Motor neuron (in vitro differentiated cells): ENCODE results near the gene NRTN. TPM values are rescaled to one million over a fixed set of nuclear protein-coding genes. Genes with fewer than 3 reads are reported as not detected.
A peak's percentile ranks its signal among the peaks of the same experiment; 100 is the strongest.
"Not testable (repeated sequence)": the region's sequence is repeated elsewhere in the genome, so short reads cannot be mapped to it uniquely, and the experiment has no call there.

Experiments
- ATAC-seq, 8 experiments: fragments of 200-7000 bp; cut with Tn5 transposase; replicated peaks in 6 of 8; 2 replicates each; pipeline ENCODE4 v1.8.0; 2021; ENCODE audit warnings: mild to moderate bottlenecking in 8 of 8, moderate library complexity in 8 of 8
- H3K27ac ChIP-seq, 2 donors: fragments of 250-450 bp; sonication (Bioruptor Pico); 2 replicates each; pipeline ENCODE4 v1.9.0; 2021; ENCODE audit warnings: antibody characterized with exemption in 2 of 2, mild to moderate bottlenecking in 2 of 2, moderate library complexity in 1 of 2
- H3K4me1 ChIP-seq, 2 donors: fragments of 250-450 bp; sonication (Bioruptor Pico); replicated peaks in 1 of 2; 2 replicates each; pipeline ENCODE4 v1.6.1; 2021; ENCODE audit warnings: antibody characterized with exemption in 2 of 2, mild to moderate bottlenecking in 2 of 2, moderate library complexity in 1 of 2
- H3K4me3 ChIP-seq, 5 donors: fragments of 250-450 bp; sonication (Bioruptor Pico); 2 replicates each; pipeline ENCODE4 v1.9.0; 2021; ENCODE audit warnings: antibody characterized with exemption in 5 of 5, mild to moderate bottlenecking in 5 of 5, moderate library complexity in 4 of 5
- WGBS, 10 experiments: fragments of 450-650 bp; shearing (Covaris generic); methylation state at CpG; one replicate each; pipeline ENCODE4 v1.0.0; 2022; 5-methylcytosine and 5-hydroxymethylcytosine counted together
- in situ Hi-C, 9 experiments: fragments of 400-800 bp; cut with MboI; loops; one replicate each; pipeline ENCODE4 v1.15.0; 2021; ENCODE audit warnings: low sequenced_read_pairs in 9 of 9, low pct_unique_long_range_greater_than_20kb in 2 of 9; ENCODE audit not compliant: unreplicated experiment in 9 of 9
- total RNA-seq, 8 experiments: library from RNA; unstranded; fragments of 300-600 nt; gene quantifications; 2 replicates each; pipeline versions ENCODE4 v1.2.3 to v1.2.4, GENCODE V29; 2022

NRTN gene
- total RNA-seq, 8 experiments from 2014 or later, result 0.49 to 2.7 (median 1.1) TPM; not detected in 2

DNA sequence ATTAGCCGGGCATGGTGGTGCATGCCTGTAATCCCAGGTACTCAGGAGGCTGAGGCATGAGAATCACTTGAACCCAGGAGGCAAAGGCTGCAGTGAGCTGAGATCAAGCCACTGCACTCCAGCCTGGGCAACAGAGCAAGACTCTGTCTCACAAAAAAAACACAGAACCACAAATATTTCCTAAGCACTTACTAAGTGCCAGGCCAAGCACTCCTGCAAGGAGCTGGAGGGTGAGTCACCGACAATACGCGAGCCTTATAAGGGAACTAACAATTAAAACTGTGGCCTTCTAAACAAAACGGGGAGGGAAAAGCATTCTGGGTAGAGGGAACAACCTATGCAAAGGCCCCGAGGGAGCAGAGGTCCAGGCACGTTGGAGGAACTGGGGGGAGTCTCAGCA lies 69.6 kb downstream of the NRTN start:
- ATAC-seq, H3K27ac ChIP-seq, H3K4me3 ChIP-seq, in situ Hi-C loops: not testable (repeated sequence)
- peaks cover 7 to 11% of the 10 kb centered on the region in 2 donors for H3K4me1 ChIP-seq
- 40 to 95% (median 61%) methylated on average over 1 to 6 of the region's 7 CpGs; no CpG with 5 or more reads in 3 of the 10 experiments for WGBS, 10 experiments

- ATAC-seq, result no peak
- in situ Hi-C loops, result no loop called here
- Histone ChIP-seq H3K27ac (no peak overlapping the region), H3K4me3 (no peak overlapping the region), H3K4me1 (peaks cover 13 to 23% of the 10 kb centered on the region in 2 donors)
- 60 to 100% (median 81%) methylated on average over 1 to 2 of the region's 8 CpGs; no CpG with 5 or more reads in 6 of the 10 experiments for WGBS, 10 experiments
Observed at GRCh38 chr19:5877427-5877826, 72.6 kb downstream of the NRTN start.

- peak overlapping the region in 1 of 2 donors; percentile 84 for H3K27ac ChIP-seq
- H3K4me3 ChIP-seq, result no peak overlapping the region
- ATAC-seq, result peak in 3 of 8 experiments; percentile 16 to 29 (median 19)
- H3K4me1 ChIP-seq, result peaks cover 13 to 23% of the 10 kb centered on the region in 2 donors
- WGBS, 10 experiments, result 11 to 100% (median 52%) methylated on average over 1 to 6 of the region's 9 CpGs
- in situ Hi-C loops, result no loop called here
Observed at GRCh38 chr19:5877882-5878281, 73.0 kb downstream of the NRTN start.

Other genes starting within 250 kb of the NRTN start
- gene TINCR, start 237.1 kb upstream of the NRTN start, total RNA-seq, result 1 to 10 TPM in 5 of 8 experiments, under 1 TPM in 3; 0.46 to 2.6 (median 1.1) TPM
- 10 to 100 TPM; 31.1 to 97.5 (median 50.6) TPM for gene SAFB2, start 182.3 kb upstream of the NRTN start, total RNA-seq
- 100 to 1,000 TPM in 3 of 8 experiments, 10 to 100 TPM in 5; 37.2 to 144 (median 73.5) TPM for gene SAFB, start 182.0 kb upstream of the NRTN start, total RNA-seq
- 10 to 100 TPM; 36.6 to 86.7 (median 54.2) TPM for gene MICOS13, start 124.6 kb upstream of the NRTN start, total RNA-seq
- 10 to 100 TPM in 5 of 8 experiments, 1 to 10 TPM in 3; 4.6 to 28.1 (median 20.6) TPM for gene HSD11B1L, start 124.0 kb upstream of the NRTN start, total RNA-seq
- 1,000 to 10,000 TPM; 1,024 to 1,875 (median 1,439) TPM for gene RPL36, start 114.8 kb upstream of the NRTN start, total RNA-seq
- gene LONP1, start 84.9 kb upstream of the NRTN start, total RNA-seq, result 100 to 1,000 TPM in 1 of 8 experiments, 10 to 100 TPM in 7; 49.8 to 109 (median 94.9) TPM
- under 1 TPM in 1 of 8 experiments, not detected in 7; 0.05 TPM for gene CATSPERD, start 84.4 kb upstream of the NRTN start, total RNA-seq
- gene PRR22, start 20.3 kb upstream of the NRTN start, total RNA-seq, result 1 to 10 TPM in 6 of 8 experiments, under 1 TPM in 2; 0.43 to 5.7 (median 1.3) TPM
- 10 to 100 TPM in 7 of 8 experiments, 1 to 10 TPM in 1; 8.9 to 49.0 (median 20.2) TPM for gene DUS3L, start 13.9 kb upstream of the NRTN start, total RNA-seq
- 1 to 10 TPM in 2 of 8 experiments, under 1 TPM in 5, not detected in 1; 0.35 to 2.2 (median 0.87) TPM for gene FUT6, start 34.6 kb downstream of the NRTN start, total RNA-seq
- 1 to 10 TPM in 4 of 8 experiments, under 1 TPM in 2, not detected in 2; 0.21 to 4.5 (median 1.4) TPM for gene FUT3, start 46.4 kb downstream of the NRTN start, total RNA-seq
- gene FUT5, start 65.5 kb downstream of the NRTN start, total RNA-seq, result 1 to 10 TPM in 1 of 8 experiments, under 1 TPM in 5, not detected in 2; 0.13 to 1.6 (median 0.44) TPM
- 100 to 1,000 TPM; 253 to 531 (median 343) TPM for gene NDUFA11, start 98.7 kb downstream of the NRTN start, total RNA-seq
- 1 to 10 TPM; 1.8 to 5.2 (median 3.3) TPM for gene VMAC, start 99.8 kb downstream of the NRTN start, total RNA-seq
- gene CAPS, start 109.2 kb downstream of the NRTN start, total RNA-seq, result 10 to 100 TPM in 3 of 8 experiments, 1 to 10 TPM in 5; 3.1 to 62.5 (median 8.0) TPM
- gene RANBP3, start 173.1 kb downstream of the NRTN start, total RNA-seq, result 10 to 100 TPM; 31.5 to 69.1 (median 41.0) TPM